DND-41 (cell line): ENCODE measurements around the gene SGSH.

Experiments used
- ATAC-seq: fragments of 200-7000 bp; cut with Tn5 transposase; 3 replicates; pipeline ENCODE4 v1.9.1; 2021; ENCODE audit warnings: low read depth; ENCODE audit not compliant: insufficient read depth
- DNase-seq: peaks from one replicate; pipeline ENCODE4 v3.0.0-alpha.2; 2020
- H2AFZ ChIP-seq: 2 replicates; pipeline ENCODE4 v1.6.0; 2012; ENCODE audit warnings: low read depth, low read length
- H3K27ac ChIP-seq: 2 replicates; pipeline ENCODE4 v1.5.1; 2012; ENCODE audit warnings: low read length, inconsistent platforms
- H3K27me3 ChIP-seq: fragments of 200-600 bp; sonication (generic); 2 replicates; pipeline ENCODE4 v1.6.0; 2012; ENCODE audit warnings: low read length, mild to moderate bottlenecking, inconsistent platforms; ENCODE audit not compliant: insufficient read depth, poor library complexity
- H3K36me3 ChIP-seq: 2 replicates; pipeline ENCODE4 v1.5.1; 2012; ENCODE audit warnings: low read length, inconsistent platforms; ENCODE audit not compliant: insufficient read depth
- H3K4me1 ChIP-seq: 2 replicates; pipeline ENCODE4 v1.5.1; 2012; ENCODE audit warnings: mild to moderate bottlenecking, low read length; ENCODE audit not compliant: insufficient read depth
- H3K4me2 ChIP-seq: 2 replicates; pipeline ENCODE4 v1.6.0; 2012; ENCODE audit warnings: mild to moderate bottlenecking, moderate library complexity, low read length, inconsistent platforms; ENCODE audit not compliant: insufficient read depth
- H3K4me3 ChIP-seq, 2 experiments: fragments of 200-600 bp in 1 of 2; shearing (Covaris generic) in 1 of 2; 2 replicates each; pipeline ENCODE4 v1.5.1; 2012 to 2016; ENCODE audit warnings: inconsistent platforms in 2 of 2, low read length in 2 of 2, mild to moderate bottlenecking in 2 of 2, low read depth in 1 of 2, moderate library complexity in 1 of 2
- H3K79me2 ChIP-seq: 2 replicates; pipeline ENCODE4 v1.6.0; 2012; ENCODE audit warnings: low read length, inconsistent platforms; ENCODE audit not compliant: insufficient read depth
- H3K9ac ChIP-seq: 2 replicates; pipeline ENCODE4 v1.6.0; 2012; ENCODE audit warnings: low read depth, mild to moderate bottlenecking, inconsistent platforms, low read length, moderate library complexity
- H3K9me3 ChIP-seq: 2 replicates; pipeline ENCODE4 v1.5.1; 2012; ENCODE audit warnings: low read length, moderate library complexity, mild to moderate bottlenecking, inconsistent platforms; ENCODE audit not compliant: insufficient read depth, severe bottlenecking
- H4K20me1 ChIP-seq: 2 replicates; pipeline ENCODE4 v1.6.0; 2012; ENCODE audit warnings: low read length; ENCODE audit not compliant: insufficient read depth
- CTCF ChIP-seq: IDR thresholded peaks from 2 replicates; pipeline ENCODE4 v1.5.1; 2012; ENCODE audit warnings: borderline replicate concordance, low read length, moderate library complexity, mild to moderate bottlenecking; ENCODE audit not compliant: poor library complexity, severe bottlenecking; ENCODE audit errors: extremely low read depth
- EZH2 ChIP-seq: IDR thresholded peaks from 3 replicates; pipeline ENCODE4 v1.6.1; 2012; ENCODE audit warnings: borderline replicate concordance, low read depth, mild to moderate bottlenecking, moderate library complexity, low read length, inconsistent platforms; ENCODE audit not compliant: severe bottlenecking

SGSH gene

GRCh38 chr17:80205811-80206210 lies 14.3 kb downstream of the SGSH start:
- no peak for DNase-seq
- no peaks in the 10 kb centered on the region; the same call in 1 of the 2 replicates for H4K20me1 ChIP-seq

GRCh38 chr17:80204626-80205468 lies 15.3 kb downstream of the SGSH start:
- no peak overlapping the region for H2AFZ ChIP-seq
- H3K36me3 ChIP-seq = no peaks in the 10 kb centered on the region
- H3K4me1 ChIP-seq = no peaks in the 10 kb centered on the region
- H3K4me2 ChIP-seq = no peak overlapping the region
- no peak for DNase-seq
- no peak for ATAC-seq
- no peaks in the 10 kb centered on the region for H3K9me3 ChIP-seq
- TF ChIP-seq CTCF (no peak), EZH2 (no peak)
- no peak overlapping the region for H3K9ac ChIP-seq
- H3K27ac ChIP-seq = no peak overlapping the region
- H3K4me3 ChIP-seq = no peak overlapping the region
- no peaks in the 10 kb centered on the region for H3K79me2 ChIP-seq
- no peaks in the 10 kb centered on the region for H4K20me1 ChIP-seq
- H3K27me3 ChIP-seq = no peaks in the 10 kb centered on the region

More at GRCh38 chr17:80205811-80206210, 14.3 kb downstream of the SGSH start:
- TF ChIP-seq CTCF (no peak), EZH2 (no peak)
- Histone ChIP-seq H3K27ac (no peak overlapping the region), H3K4me2 (no peak overlapping the region), H3K9me3 (no peaks in the 10 kb centered on the region), H2AFZ (no peak overlapping the region), H3K36me3 (no peaks in the 10 kb centered on the region), H3K9ac (no peak overlapping the region), H3K27me3 (no peaks in the 10 kb centered on the region), H3K79me2 (no peaks in the 10 kb centered on the region), H3K4me1 (no peaks in the 10 kb centered on the region), H3K4me3 (no peak overlapping the region)
- ATAC-seq = no peak

- Histone ChIP-seq H3K27ac (no peak overlapping the region), H3K4me3 (no peak overlapping the region), H3K79me2 (no peaks in the 10 kb centered on the region), H3K9me3 (no peaks in the 10 kb centered on the region), H2AFZ (no peak overlapping the region), H4K20me1 (no peaks in the 10 kb centered on the region), H3K4me1 (no peaks in the 10 kb centered on the region), H3K27me3 (no peaks in the 10 kb centered on the region), H3K4me2 (no peak overlapping the region), H3K9ac (no peak overlapping the region), H3K36me3 (no peaks in the 10 kb centered on the region)
- peak; percentile 9 for TF ChIP-seq CTCF
- no peak for TF ChIP-seq EZH2
- ATAC-seq (0 out of 3 replicates have a peak, but pooled peaks have one; percentile 22), DNase-seq (no peak)
Measured at GRCh38 chr17:80203471-80203963, 16.6 kb downstream of the SGSH start.
